ENCODE data around the gene NCBP1. TPM values are rescaled to one million over a fixed set of nuclear protein-coding genes. Genes with fewer than 3 reads are reported as not detected.

The NCBP1 gene, protein sequence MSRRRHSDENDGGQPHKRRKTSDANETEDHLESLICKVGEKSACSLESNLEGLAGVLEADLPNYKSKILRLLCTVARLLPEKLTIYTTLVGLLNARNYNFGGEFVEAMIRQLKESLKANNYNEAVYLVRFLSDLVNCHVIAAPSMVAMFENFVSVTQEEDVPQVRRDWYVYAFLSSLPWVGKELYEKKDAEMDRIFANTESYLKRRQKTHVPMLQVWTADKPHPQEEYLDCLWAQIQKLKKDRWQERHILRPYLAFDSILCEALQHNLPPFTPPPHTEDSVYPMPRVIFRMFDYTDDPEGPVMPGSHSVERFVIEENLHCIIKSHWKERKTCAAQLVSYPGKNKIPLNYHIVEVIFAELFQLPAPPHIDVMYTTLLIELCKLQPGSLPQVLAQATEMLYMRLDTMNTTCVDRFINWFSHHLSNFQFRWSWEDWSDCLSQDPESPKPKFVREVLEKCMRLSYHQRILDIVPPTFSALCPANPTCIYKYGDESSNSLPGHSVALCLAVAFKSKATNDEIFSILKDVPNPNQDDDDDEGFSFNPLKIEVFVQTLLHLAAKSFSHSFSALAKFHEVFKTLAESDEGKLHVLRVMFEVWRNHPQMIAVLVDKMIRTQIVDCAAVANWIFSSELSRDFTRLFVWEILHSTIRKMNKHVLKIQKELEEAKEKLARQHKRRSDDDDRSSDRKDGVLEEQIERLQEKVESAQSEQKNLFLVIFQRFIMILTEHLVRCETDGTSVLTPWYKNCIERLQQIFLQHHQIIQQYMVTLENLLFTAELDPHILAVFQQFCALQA
- 34.8 and 37.2 TPM in 2 replicates for total RNA-seq

GRCh38 chr9:97632985-97633858 is at the start of gene NCBP1, which contains the start of gene TSTD2:
NCBP1 (plus strand) TSS chr9:97633821; CDS start chr9:97633882, 61 bp downstream.
TSTD2 (minus strand) TSS chr9:97633368; CDS start chr9:97627562, 5,806 bp downstream.

DNA sequence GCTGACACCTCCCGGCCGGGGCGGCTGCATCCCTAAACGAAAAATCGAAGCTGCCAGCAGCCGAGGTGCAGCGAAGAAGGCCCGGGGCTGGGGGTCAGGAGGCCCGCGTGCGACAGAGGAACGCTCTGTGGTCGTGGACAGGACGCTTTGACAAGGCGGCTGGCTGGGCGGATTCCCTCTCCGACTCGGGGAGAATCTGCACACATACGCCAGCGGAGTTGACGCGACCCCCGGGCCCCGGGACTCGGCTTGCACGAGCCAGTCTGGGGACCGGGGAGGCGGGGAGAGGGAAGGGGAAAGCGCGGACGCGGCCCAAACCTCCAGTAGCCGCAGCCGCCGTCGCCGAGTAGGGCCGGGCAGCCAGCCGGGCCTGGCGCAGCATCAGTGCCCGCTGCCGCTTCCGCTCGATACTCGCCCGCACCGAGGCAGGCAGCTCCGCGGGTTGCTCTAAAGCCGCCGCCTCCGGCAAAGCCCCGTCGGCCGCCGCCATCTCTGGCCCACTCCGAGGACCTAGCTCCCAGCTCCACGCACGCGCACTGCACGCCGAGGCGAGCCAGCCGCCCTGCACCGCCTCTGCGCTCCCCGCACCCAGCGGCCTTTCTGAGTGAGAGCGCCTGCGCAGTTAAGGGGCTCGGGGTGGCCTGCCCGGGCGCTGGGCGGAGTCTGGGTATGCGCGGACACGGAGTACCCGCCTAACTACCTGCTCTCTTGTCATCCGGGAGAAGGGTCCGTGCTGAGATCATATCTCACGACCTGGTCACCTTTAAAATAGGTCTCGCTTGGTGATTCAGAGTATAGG is 63.4 kb downstream of the NCBP1 start, which contains the start of gene XPA:
TSS of gene XPA (minus strand) at position 538 of the 799 bp plus-strand sequence. CDS start at position 490, 48 bp downstream.

Other genes starting within 250 kb of the NCBP1 start
- gene TDRD7, start 221.7 kb upstream of the NCBP1 start, total RNA-seq = 9.2 and 9.8 TPM in 2 replicates
- gene TMOD1, start 132.2 kb upstream of the NCBP1 start, total RNA-seq = 0.69 and 1.1 TPM in 2 replicates
- gene TSTD2, start 453 bp upstream of the NCBP1 start, total RNA-seq = 17.3 and 21.4 TPM in 2 replicates
- gene XPA, start 63.5 kb downstream of the NCBP1 start, total RNA-seq = 5.2 and 6.2 TPM in 2 replicates
- gene FOXE1, start 219.4 kb downstream of the NCBP1 start, total RNA-seq = 0.07 TPM in 1 of 2 replicates, not detected in the other

All from smooth muscle cell of the pulmonary artery (primary cell).